ENCODE results near the gene SATL1.
"Not testable (repeated sequence)": the region's sequence is repeated elsewhere in the genome, so short reads cannot be mapped to it uniquely, and the experiment has no call there.

The SATL1 gene

GRCh38 chrX:85108165-85108564 is 135.4 kb downstream of the SATL1 start:
- no peak for DNase-seq

GRCh38 chrX:85107407-85107806 is 136.2 kb downstream of the SATL1 start:
- DNase-seq: no peak

- DNase-seq: no peak
Measured at GRCh38 chrX:85089321-85089840, 154.2 kb downstream of the SATL1 start.

- DNase-seq: peak; percentile 18
Measured at GRCh38 chrX:85084770-85085393, 158.7 kb downstream of the SATL1 start.

GRCh38 chrX:85077247-85077646 is 166.3 kb downstream of the SATL1 start:
- not testable (repeated sequence) for DNase-seq

- DNase-seq: no peak
Measured at GRCh38 chrX:85065512-85066198, 177.9 kb downstream of the SATL1 start.

- peak; percentile 89 for DNase-seq
Measured at GRCh38 chrX:85052636-85053343, 190.8 kb downstream of the SATL1 start.

GRCh38 chrX:85052205-85052604 is 191.4 kb downstream of the SATL1 start:
- peak; percentile 55 for DNase-seq

GRCh38 chrX:85051627-85052026 is 192.0 kb downstream of the SATL1 start:
- no peak for DNase-seq
